Breast epithelium (tissue), 4 donors: ENCODE data around the gene TSC1. TPM values are rescaled to one million over a fixed set of nuclear protein-coding genes. Genes with fewer than 3 reads are reported as not detected.

Experiments used
- DNase-seq, 2 donors: peaks; one replicate each; pipeline ENCODE4 v3.0.0-alpha.2; 2019; ENCODE audit warnings: low spot score in 2 of 2
- H3K27ac ChIP-seq, 2 donors: fragments of 200-600 bp; sonication (generic) in 1 of 2; one replicate each; pipeline ENCODE4 v1.5.1; 2016 to 2019; ENCODE audit warnings: mild to moderate bottlenecking in 1 of 2
- H3K27me3 ChIP-seq, 2 donors: fragments of 200-600 bp; sonication (generic) in 1 of 2; one replicate each; pipeline versions ENCODE4 v1.5.1 to v1.6.0; 2017 to 2019; ENCODE audit warnings: control low read depth in 1 of 2, mild to moderate bottlenecking in 1 of 2
- H3K36me3 ChIP-seq: fragments of 200-600 bp; one replicate; pipeline ENCODE4 v1.5.1; 2019
- H3K4me1 ChIP-seq, 2 donors: fragments of 200-600 bp; sonication (generic); one replicate each; pipeline ENCODE4 v1.5.1; 2016 to 2019; ENCODE audit warnings: control low read depth in 1 of 2
- H3K4me3 ChIP-seq, 3 donors: fragments of 200-600 bp; sonication (generic); 1 replicate in 2 of 3; 2 replicates in 1 of 3; pipeline ENCODE4 v1.5.1; 2016 to 2019; ENCODE audit warnings: mild to moderate bottlenecking in 3 of 3, moderate library complexity in 2 of 3
- H3K9me3 ChIP-seq, 2 donors: fragments of 200-600 bp; sonication (generic) in 1 of 2; one replicate each; pipeline ENCODE4 v1.5.1; 2016 to 2019; ENCODE audit warnings: control low read depth in 1 of 2
- POLR2A ChIP-seq: fragments of 450-650 bp; IDR thresholded peaks from one replicate; pipeline ENCODE4 v1.6.1; 2016; ENCODE audit warnings: antibody characterized with exemption, mild to moderate bottlenecking, moderate library complexity
- POLR2AphosphoS5 ChIP-seq, 3 donors: sonication (generic); formaldehyde crosslinking; IDR thresholded peaks; one replicate each; pipeline ENCODE4 v1.6.1; 2017; ENCODE audit warnings: antibody characterized with exemption in 3 of 3
- intact Hi-C: fragments of 100-400 bp; cut with DNase I; formaldehyde crosslinking; loops from one replicate; pipeline ENCODE4 v1.15.1; 2023; ENCODE audit warnings: low total_unique reads
- total RNA-seq, 3 donors: library from RNA; depleted of rRNA; stranded (reverse); fragments of >200 nt; gene quantifications; one replicate each; pipeline ENCODE4 v1.1.0, GENCODE V29; 2016
- TF ChIP-seq, protein P1 (sequence below), 3 donors: fragments of 450-650 bp; IDR thresholded peaks; one replicate each; pipeline ENCODE4 v1.5.1; 2016 to 2017; ENCODE audit warnings: antibody characterized with exemption in 3 of 3, mild to moderate bottlenecking in 3 of 3, moderate library complexity in 3 of 3

Gene TSC1
- total RNA-seq, 3 donors from 2014 or later: 38.1 to 61.9 (median 48.2) TPM

GRCh38 chr9:132989414-132989996 lies 45.1 kb upstream of the TSC1 start:
- peaks cover 0 to 18% of the 10 kb centered on the region in 2 donors for H3K27me3 ChIP-seq

DNA sequence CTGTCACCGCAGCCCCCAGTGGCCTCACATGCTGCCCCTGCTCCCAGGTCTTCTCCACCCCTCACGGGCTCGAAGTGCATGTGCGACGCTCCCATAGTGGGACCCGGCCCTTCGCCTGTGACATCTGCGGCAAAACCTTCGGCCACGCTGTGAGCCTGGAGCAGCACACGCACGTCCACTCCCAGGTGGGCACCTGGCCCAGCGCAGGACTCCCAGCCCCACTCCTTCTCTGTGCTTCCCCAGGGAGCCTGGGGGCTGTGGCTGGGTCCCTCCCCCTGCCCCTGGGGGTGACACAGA lies 44.5 kb upstream of the TSC1 start:
- no peak for DNase-seq

More at GRCh38 chr9:132989414-132989996, 45.1 kb upstream of the TSC1 start:
- Histone ChIP-seq H3K4me1 (peaks cover 0 to 4% of the 10 kb centered on the region in 2 donors), H3K9me3 (no peaks in the 10 kb centered on the region), H3K27ac (no peak overlapping the region), H3K4me3 (no peak overlapping the region), H3K36me3 (no peaks in the 10 kb centered on the region)
- intact Hi-C loops: no loop called here
- no peak for DNase-seq
- TF ChIP-seq, protein P1, sequence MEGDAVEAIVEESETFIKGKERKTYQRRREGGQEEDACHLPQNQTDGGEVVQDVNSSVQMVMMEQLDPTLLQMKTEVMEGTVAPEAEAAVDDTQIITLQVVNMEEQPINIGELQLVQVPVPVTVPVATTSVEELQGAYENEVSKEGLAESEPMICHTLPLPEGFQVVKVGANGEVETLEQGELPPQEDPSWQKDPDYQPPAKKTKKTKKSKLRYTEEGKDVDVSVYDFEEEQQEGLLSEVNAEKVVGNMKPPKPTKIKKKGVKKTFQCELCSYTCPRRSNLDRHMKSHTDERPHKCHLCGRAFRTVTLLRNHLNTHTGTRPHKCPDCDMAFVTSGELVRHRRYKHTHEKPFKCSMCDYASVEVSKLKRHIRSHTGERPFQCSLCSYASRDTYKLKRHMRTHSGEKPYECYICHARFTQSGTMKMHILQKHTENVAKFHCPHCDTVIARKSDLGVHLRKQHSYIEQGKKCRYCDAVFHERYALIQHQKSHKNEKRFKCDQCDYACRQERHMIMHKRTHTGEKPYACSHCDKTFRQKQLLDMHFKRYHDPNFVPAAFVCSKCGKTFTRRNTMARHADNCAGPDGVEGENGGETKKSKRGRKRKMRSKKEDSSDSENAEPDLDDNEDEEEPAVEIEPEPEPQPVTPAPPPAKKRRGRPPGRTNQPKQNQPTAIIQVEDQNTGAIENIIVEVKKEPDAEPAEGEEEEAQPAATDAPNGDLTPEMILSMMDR (IDR thresholded peaks at IDR 0.05): no peak

DNA sequence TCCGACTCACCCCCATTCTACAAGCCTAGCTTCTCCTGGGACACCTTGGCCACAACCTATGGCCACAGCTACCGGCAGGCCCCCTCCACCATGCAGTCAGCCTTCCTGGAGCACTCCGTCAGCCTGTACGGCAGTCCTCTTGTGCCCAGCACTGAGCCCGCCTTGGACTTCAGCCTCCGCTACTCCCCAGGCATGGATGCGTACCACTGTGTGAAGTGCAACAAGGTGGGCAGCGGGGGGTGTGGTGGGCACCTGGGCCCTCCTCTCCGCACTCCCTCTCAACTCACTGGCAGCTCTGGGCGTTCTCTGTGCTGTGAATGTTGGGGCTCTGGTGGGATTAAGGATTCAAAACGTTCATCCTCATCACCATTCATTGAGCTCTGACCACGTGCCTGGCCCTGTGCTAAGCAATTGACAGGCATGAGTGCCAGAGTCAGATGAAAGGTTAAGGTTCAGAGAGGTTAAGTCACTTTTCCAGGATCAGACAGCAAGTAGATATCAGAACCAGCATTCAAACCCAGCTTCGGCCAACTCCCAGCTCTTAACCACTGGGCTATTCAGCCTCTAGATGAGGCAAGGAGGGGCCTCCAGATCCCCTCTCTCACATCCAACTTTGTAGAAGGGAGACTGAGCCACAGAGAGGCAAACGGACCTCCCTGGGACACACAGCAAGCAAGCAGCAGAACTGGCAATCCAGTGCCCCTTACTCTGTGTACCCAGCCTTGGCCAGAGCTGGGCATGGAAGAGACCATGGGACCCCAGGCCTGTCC lies 44.0 kb upstream of the TSC1 start:
- Histone ChIP-seq H3K27ac (no peak overlapping the region), H3K9me3 (no peaks in the 10 kb centered on the region), H3K4me3 (no peak overlapping the region), H3K4me1 (no peaks in the 10 kb centered on the region), H3K27me3 (peaks cover 0 to 24% of the 10 kb centered on the region in 2 donors), H3K36me3 (no peaks in the 10 kb centered on the region)
- DNase-seq: no peak
- intact Hi-C loops: no loop called here
- TF ChIP-seq, protein P1 (IDR thresholded peaks at IDR 0.05): no peak
- TF ChIP-seq POLR2AphosphoS5 (IDR thresholded peaks at IDR 0.05) (no peak), POLR2A (no peak)

More for the DNA sequence above, 44.5 kb upstream of the TSC1 start:
- no peak for TF ChIP-seq POLR2AphosphoS5 (IDR thresholded peaks at IDR 0.05)
- TF ChIP-seq POLR2A: no peak
- TF ChIP-seq, protein P1 (IDR thresholded peaks at IDR 0.05): no peak
- Histone ChIP-seq H3K4me1 (peaks cover 0 to 3% of the 10 kb centered on the region in 2 donors), H3K4me3 (no peak overlapping the region), H3K27me3 (peaks cover 0 to 24% of the 10 kb centered on the region in 2 donors), H3K27ac (no peak overlapping the region), H3K36me3 (no peaks in the 10 kb centered on the region), H3K9me3 (no peaks in the 10 kb centered on the region)
- intact Hi-C loops: no loop called here

GRCh38 chr9:132986640-132987620 lies 42.5 kb upstream of the TSC1 start:
- H3K9me3 ChIP-seq: no peaks in the 10 kb centered on the region
- no peak overlapping the region for H3K4me3 ChIP-seq
- intact Hi-C loops: no loop called here
- TF ChIP-seq POLR2A (no peak), POLR2AphosphoS5 (IDR thresholded peaks at IDR 0.05) (no peak)
- TF ChIP-seq, protein P1 (IDR thresholded peaks at IDR 0.05): no peak
- H3K27ac ChIP-seq: no peak overlapping the region
- no peak for DNase-seq
- H3K27me3 ChIP-seq: peaks cover 0 to 30% of the 10 kb centered on the region in 2 donors
- H3K36me3 ChIP-seq: no peaks in the 10 kb centered on the region
- no peaks in the 10 kb centered on the region for H3K4me1 ChIP-seq
